OCI-LY3 (cell line): Measurements from ENCODE around the gene C1orf21.

ENCODE experiments used
- EZH2phosphoT487 ChIP-seq: fragments of 200-600 bp; shearing (Covaris generic); IDR thresholded peaks from 2 replicates; pipeline ENCODE4 v1.6.1; 2018; ENCODE audit warnings: antibody characterized with exemption, mixed run types, low read depth
- TF ChIP-seq, protein P1 (sequence below): fragments of 200-600, 300-600 bp; sonication (generic); IDR thresholded peaks from 2 replicates; pipeline ENCODE4 v1.5.1; 2014; ENCODE audit warnings: antibody characterized with exemption, low read length, low read depth

DNA sequence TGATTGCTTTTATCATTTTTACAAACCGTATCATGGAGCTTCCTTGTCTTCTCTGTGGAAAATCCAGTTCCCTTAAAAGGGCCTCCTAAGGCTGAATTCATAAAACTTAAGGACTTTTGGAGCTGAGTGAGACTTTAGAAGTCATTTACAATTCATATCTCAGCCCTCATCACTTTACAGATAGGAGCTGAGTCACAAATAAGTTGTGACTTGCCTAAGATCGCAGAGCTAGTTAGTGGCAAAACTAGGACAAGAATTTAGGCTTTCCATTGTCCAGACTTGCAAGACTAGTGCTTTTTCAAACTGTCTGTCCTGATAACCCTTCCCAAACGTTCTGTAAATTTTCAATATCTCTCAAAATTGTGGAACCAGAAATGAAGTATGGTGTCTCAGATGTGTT lies 37.3 kb downstream of the C1orf21 start:
- no peak for TF ChIP-seq EZH2phosphoT487
- TF ChIP-seq, protein P1, sequence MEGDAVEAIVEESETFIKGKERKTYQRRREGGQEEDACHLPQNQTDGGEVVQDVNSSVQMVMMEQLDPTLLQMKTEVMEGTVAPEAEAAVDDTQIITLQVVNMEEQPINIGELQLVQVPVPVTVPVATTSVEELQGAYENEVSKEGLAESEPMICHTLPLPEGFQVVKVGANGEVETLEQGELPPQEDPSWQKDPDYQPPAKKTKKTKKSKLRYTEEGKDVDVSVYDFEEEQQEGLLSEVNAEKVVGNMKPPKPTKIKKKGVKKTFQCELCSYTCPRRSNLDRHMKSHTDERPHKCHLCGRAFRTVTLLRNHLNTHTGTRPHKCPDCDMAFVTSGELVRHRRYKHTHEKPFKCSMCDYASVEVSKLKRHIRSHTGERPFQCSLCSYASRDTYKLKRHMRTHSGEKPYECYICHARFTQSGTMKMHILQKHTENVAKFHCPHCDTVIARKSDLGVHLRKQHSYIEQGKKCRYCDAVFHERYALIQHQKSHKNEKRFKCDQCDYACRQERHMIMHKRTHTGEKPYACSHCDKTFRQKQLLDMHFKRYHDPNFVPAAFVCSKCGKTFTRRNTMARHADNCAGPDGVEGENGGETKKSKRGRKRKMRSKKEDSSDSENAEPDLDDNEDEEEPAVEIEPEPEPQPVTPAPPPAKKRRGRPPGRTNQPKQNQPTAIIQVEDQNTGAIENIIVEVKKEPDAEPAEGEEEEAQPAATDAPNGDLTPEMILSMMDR = no peak
